Tibial artery (tissue), 4 donors: ENCODE results near the gene CTNNAL1.

ENCODE experiments used
- DNase-seq, 2 donors: peaks; one replicate each; pipeline ENCODE4 v3.0.0-alpha.2; 2019
- H3K27ac ChIP-seq, 2 donors: fragments of 200-600 bp; sonication (generic) in 1 of 2; 1 replicate in 1 of 2; 2 replicates in 1 of 2; pipeline ENCODE4 v1.5.1; 2018 to 2019; ENCODE audit warnings: mild to moderate bottlenecking in 1 of 2
- H3K27me3 ChIP-seq, 2 donors: fragments of 200-600 bp; sonication (generic) in 1 of 2; one replicate each; pipeline versions ENCODE4 v1.5.1 to v1.6.0; 2016 to 2019
- H3K36me3 ChIP-seq, 3 donors: fragments of 200-600 bp; sonication (generic) in 2 of 3; one replicate each; pipeline ENCODE4 v1.5.1; 2016 to 2019; ENCODE audit warnings: mild to moderate bottlenecking in 2 of 3
- H3K4me1 ChIP-seq, 4 donors: fragments of 200-600 bp; sonication (generic) in 2 of 4; 1 replicate in 3 of 4; 2 replicates in 1 of 4; pipeline ENCODE4 v1.5.1; 2016 to 2019
- H3K4me3 ChIP-seq, 2 donors: fragments of 200-600 bp; sonication (generic) in 1 of 2; 1 replicate in 1 of 2; 2 replicates in 1 of 2; pipeline ENCODE4 v1.5.1; 2018 to 2019; ENCODE audit warnings: mild to moderate bottlenecking in 2 of 2
- H3K9me3 ChIP-seq, 3 donors: fragments of 200-600 bp; sonication (generic) in 1 of 3; one replicate each; pipeline ENCODE4 v1.5.1; 2016 to 2019
- CTCF ChIP-seq, 2 experiments: fragments of 200-600 bp in 1 of 2; fragments of 450-650 bp in 1 of 2; IDR thresholded peaks; one replicate each; pipeline ENCODE4 v1.5.1; 2017 to 2019; ENCODE audit warnings: antibody characterized with exemption in 2 of 2, mild to moderate bottlenecking in 1 of 2, moderate library complexity in 1 of 2
- intact Hi-C: fragments of 100-400 bp; cut with DNase I; formaldehyde crosslinking; loops from one replicate; pipeline ENCODE4 v1.15.0; 2023; ENCODE audit warnings: low total_unique reads

Gene CTNNAL1

DNA sequence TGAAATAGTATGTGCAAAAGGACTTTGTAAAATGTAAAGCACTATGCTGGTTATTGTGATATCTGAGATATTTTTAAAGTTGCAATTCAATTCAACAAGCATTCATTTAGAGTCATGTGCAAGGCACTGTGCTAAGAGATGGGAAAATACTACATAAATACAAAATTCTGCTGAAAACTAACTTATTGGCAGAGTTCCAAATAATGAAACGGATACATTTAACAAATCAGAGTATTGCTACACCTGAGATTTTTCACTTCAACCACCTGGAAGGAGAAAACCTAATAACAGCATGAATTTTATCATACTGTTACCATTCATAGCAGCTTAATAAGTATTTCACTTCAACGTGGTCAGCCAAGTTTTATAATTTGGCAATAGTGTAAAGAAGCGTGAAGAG lies 6.1 kb upstream of the CTNNAL1 start:
- no peak for TF ChIP-seq CTCF (IDR thresholded peaks at IDR 0.05)
- Histone ChIP-seq H3K4me1 (peaks cover 0 to 5% (median 4%) of the 10 kb centered on the region in 4 donors), H3K27me3 (no peaks in the 10 kb centered on the region), H3K27ac (no peak overlapping the region), H3K4me3 (no peak overlapping the region), H3K36me3 (peaks cover 3 to 12% (median 8%) of the 10 kb centered on the region in 3 donors), H3K9me3 (no peaks in the 10 kb centered on the region)
- no peak for DNase-seq
- intact Hi-C loops: loop anchor here (10.0 kb wide), 1 partner anchor 85 kb away; the partner anchor contains the start of genes ABITRAM and ELP1

DNA sequence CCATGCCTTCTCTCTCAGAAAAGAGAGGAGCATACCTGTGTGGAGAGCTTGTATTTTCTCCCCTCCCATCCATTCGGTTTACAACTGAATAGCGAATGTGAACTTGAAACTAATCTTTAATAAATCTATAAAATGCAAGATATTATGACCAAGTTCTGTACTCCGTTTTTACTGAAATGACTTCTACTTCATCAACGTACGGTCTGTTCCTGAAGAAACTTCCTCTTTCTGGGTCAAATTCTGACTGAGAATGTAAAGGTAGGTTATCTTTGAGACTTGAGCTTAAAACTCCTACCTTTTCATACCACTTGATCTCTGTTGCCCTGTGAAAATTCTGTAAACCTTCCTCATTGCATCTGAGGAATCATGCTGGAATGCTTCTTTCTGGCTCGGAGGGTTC lies 4.2 kb upstream of the CTNNAL1 start:
- no peaks in the 10 kb centered on the region for H3K27me3 ChIP-seq
- peaks cover 0 to 12% (median 7%) of the 10 kb centered on the region in 4 donors for H3K4me1 ChIP-seq
- no peak overlapping the region for H3K27ac ChIP-seq
- DNase-seq: no peak
- no peak for TF ChIP-seq CTCF (IDR thresholded peaks at IDR 0.05)
- intact Hi-C loops: loop anchor here (10.0 kb wide), 1 partner anchor 83 kb away; the partner anchor contains the start of genes ABITRAM and ELP1
- H3K36me3 ChIP-seq: peaks cover 3 to 12% (median 8%) of the 10 kb centered on the region in 3 donors
- no peak overlapping the region for H3K4me3 ChIP-seq
- no peaks in the 10 kb centered on the region for H3K9me3 ChIP-seq

GRCh38 chr9:109017061-109017460 lies 3.8 kb upstream of the CTNNAL1 start:
- Histone ChIP-seq H3K4me1 (peaks cover 0 to 13% (median 9%) of the 10 kb centered on the region in 4 donors), H3K27ac (no peak overlapping the region), H3K36me3 (peaks cover 3 to 12% (median 8%) of the 10 kb centered on the region in 3 donors), H3K9me3 (no peaks in the 10 kb centered on the region), H3K4me3 (no peak overlapping the region), H3K27me3 (no peaks in the 10 kb centered on the region)
- TF ChIP-seq CTCF (IDR thresholded peaks at IDR 0.05): no peak
- intact Hi-C loops: loop anchor here (10.0 kb wide), 1 partner anchor 82 kb away; the partner anchor contains the start of genes ABITRAM and ELP1
- no peak for DNase-seq

DNA sequence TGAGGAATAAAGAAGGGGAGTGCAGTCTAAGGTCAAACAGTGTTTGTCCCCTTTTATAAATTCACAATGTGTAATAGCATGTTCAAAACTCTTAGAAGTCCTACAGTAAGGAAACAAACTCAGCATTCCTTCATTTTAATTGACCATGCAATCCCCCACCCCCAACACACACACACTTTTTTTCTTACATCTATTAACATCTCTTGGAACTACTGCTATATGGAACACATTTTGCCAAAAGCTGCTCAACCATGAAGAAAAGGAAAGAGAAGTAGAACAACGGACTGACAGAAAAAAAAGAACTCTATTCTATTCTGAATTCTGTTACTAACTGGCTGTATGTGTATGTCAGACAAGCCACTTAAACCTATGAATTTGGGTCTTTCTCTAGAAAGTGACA lies 2.8 kb upstream of the CTNNAL1 start:
- no peak for TF ChIP-seq CTCF (IDR thresholded peaks at IDR 0.05)
- Histone ChIP-seq H3K4me3 (no peak overlapping the region), H3K4me1 (peaks cover 0 to 23% (median 18%) of the 10 kb centered on the region in 4 donors), H3K27ac (no peak overlapping the region), H3K36me3 (peaks cover 3 to 12% (median 8%) of the 10 kb centered on the region in 3 donors), H3K27me3 (no peaks in the 10 kb centered on the region), H3K9me3 (no peaks in the 10 kb centered on the region)
- intact Hi-C loops: loop anchor here (10.0 kb wide), 1 partner anchor 81 kb away; the partner anchor contains the start of genes ABITRAM and ELP1
- no peak for DNase-seq

GRCh38 chr9:109014608-109015280 lies 1.4 kb upstream of the CTNNAL1 start:
- no peak for TF ChIP-seq CTCF (IDR thresholded peaks at IDR 0.05)
- DNase-seq: no peak
- peaks cover 0 to 36% (median 28%) of the 10 kb centered on the region in 4 donors for H3K4me1 ChIP-seq

More at GRCh38 chr9:109014608-109015280, 1.4 kb upstream of the CTNNAL1 start:
- intact Hi-C loops: loop anchor here (5.0 to 10.0 kb wide), 2 partner anchors 80 to 103 kb away; partner anchors contain the start of genes ABITRAM, ELP1 and TMEM245
- Histone ChIP-seq H3K4me3 (no peak overlapping the region), H3K9me3 (no peaks in the 10 kb centered on the region), H3K27me3 (no peaks in the 10 kb centered on the region), H3K36me3 (peaks cover 0 to 6% (median 1%) of the 10 kb centered on the region in 3 donors), H3K27ac (peak overlapping the region; percentile 91 to 97)
